Vagina (tissue), 2 donors: Measurements from ENCODE around the gene EHD3.

Source experiments
- POLR2A ChIP-seq, 2 donors: fragments of 450-650 bp; IDR thresholded peaks; one replicate each; pipeline ENCODE4 v1.6.1; 2017; ENCODE audit warnings: antibody characterized with exemption in 2 of 2, mild to moderate bottlenecking in 2 of 2, moderate library complexity in 2 of 2
- TF ChIP-seq, protein P1 (sequence below), 3 experiments: fragments of 450-650 bp in 2 of 3; fragments of 200-600 bp in 1 of 3; sonication (generic) in 1 of 3; IDR thresholded peaks; one replicate each; pipeline ENCODE4 v1.5.1; 2017 to 2019; ENCODE audit warnings: antibody characterized with exemption in 3 of 3, mild to moderate bottlenecking in 2 of 3, moderate library complexity in 2 of 3

GRCh38 chr2:31256611-31257382 lies 22.8 kb downstream of the EHD3 start:
- TF ChIP-seq, protein P1, sequence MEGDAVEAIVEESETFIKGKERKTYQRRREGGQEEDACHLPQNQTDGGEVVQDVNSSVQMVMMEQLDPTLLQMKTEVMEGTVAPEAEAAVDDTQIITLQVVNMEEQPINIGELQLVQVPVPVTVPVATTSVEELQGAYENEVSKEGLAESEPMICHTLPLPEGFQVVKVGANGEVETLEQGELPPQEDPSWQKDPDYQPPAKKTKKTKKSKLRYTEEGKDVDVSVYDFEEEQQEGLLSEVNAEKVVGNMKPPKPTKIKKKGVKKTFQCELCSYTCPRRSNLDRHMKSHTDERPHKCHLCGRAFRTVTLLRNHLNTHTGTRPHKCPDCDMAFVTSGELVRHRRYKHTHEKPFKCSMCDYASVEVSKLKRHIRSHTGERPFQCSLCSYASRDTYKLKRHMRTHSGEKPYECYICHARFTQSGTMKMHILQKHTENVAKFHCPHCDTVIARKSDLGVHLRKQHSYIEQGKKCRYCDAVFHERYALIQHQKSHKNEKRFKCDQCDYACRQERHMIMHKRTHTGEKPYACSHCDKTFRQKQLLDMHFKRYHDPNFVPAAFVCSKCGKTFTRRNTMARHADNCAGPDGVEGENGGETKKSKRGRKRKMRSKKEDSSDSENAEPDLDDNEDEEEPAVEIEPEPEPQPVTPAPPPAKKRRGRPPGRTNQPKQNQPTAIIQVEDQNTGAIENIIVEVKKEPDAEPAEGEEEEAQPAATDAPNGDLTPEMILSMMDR (IDR thresholded peaks at IDR 0.05) = no peak
- TF ChIP-seq POLR2A (IDR thresholded peaks at IDR 0.05) = no peak
